OCI-LY7 (cell line): ENCODE results near the gene SYNGR3. TPM values are rescaled to one million over a fixed set of nuclear protein-coding genes. Genes with fewer than 3 reads are reported as not detected.

ENCODE experiments used
- BruUV-seq: library from RNA; stranded (reverse); fragments of 400-500 nt; replicated peaks from 2 replicates; lab custom pipeline; 2021; lab: Mats Ljungman, UMichigan
- CTCF ChIA-PET: fragments of 300-600 bp; sonication (Branson Sonifier 250); formaldehyde crosslinking; loops from one replicate; lab custom pipeline; 2022; ENCODE audit warnings: antibody characterized with exemption; ENCODE audit not compliant: unreplicated experiment; lab: Charles Lee
- POLR2A ChIA-PET: fragments of 300-600 bp; sonication (Branson Sonifier 250); formaldehyde crosslinking; loops from one replicate; lab custom pipeline; 2022; ENCODE audit warnings: antibody characterized with exemption; lab: Charles Lee
- DNase-seq: peaks from one replicate; pipeline ENCODE4 v3.0.0-alpha.2; 2015; ENCODE audit warnings: low spot score
- H2AFZ ChIP-seq: fragments of 200-600 bp; sonication (generic), shearing (Covaris generic); 2 replicates; pipeline ENCODE4 v1.6.1; 2014; ENCODE audit warnings: mild to moderate bottlenecking, antibody characterized with exemption, low read length, moderate library complexity
- H3K27ac ChIP-seq: fragments of 200-600 bp; sonication (generic); 2 replicates; pipeline ENCODE4 v1.5.1; 2014; ENCODE audit warnings: mixed run types, low read depth, mild to moderate bottlenecking, moderate library complexity, low read length, inconsistent platforms; ENCODE audit not compliant: poor library complexity, severe bottlenecking
- H3K36me3 ChIP-seq: fragments of 200-600 bp; sonication (generic); 2 replicates; pipeline ENCODE4 v1.6.1; 2014; ENCODE audit warnings: mild to moderate bottlenecking, antibody characterized with exemption, low read length, moderate library complexity, mixed read lengths; ENCODE audit not compliant: insufficient read depth
- H3K4me1 ChIP-seq: fragments of 200-600 bp; sonication (generic); 2 replicates; pipeline ENCODE4 v1.5.1; 2014; ENCODE audit warnings: mild to moderate bottlenecking, low read length; ENCODE audit not compliant: insufficient read depth, poor library complexity, severe bottlenecking
- H3K4me2 ChIP-seq: fragments of 200-600 bp; sonication (generic); 2 replicates; pipeline ENCODE4 v1.6.1; 2014; ENCODE audit warnings: mild to moderate bottlenecking, low read length
- H3K4me3 ChIP-seq: fragments of 200-600 bp; sonication (generic); 2 replicates; pipeline ENCODE4 v1.5.1; 2014; ENCODE audit warnings: mild to moderate bottlenecking, low read depth, low read length; ENCODE audit not compliant: poor library complexity, severe bottlenecking
- H3K79me2 ChIP-seq: fragments of 200-600 bp; sonication (generic); 2 replicates; pipeline ENCODE4 v1.6.1; 2016; ENCODE audit warnings: low read depth, mild to moderate bottlenecking, low read length, moderate library complexity, mixed read lengths; ENCODE audit not compliant: insufficient read depth
- H3K9me2 ChIP-seq: fragments of 200-600 bp; sonication (generic); 2 replicates; pipeline ENCODE4 v1.6.1; 2016; ENCODE audit warnings: mild to moderate bottlenecking, low read length, mixed read lengths; ENCODE audit not compliant: insufficient read depth
- H3K9me3 ChIP-seq: fragments of 200-600 bp; sonication (generic); 2 replicates; pipeline ENCODE4 v1.6.1; 2014; ENCODE audit warnings: mild to moderate bottlenecking, mixed run types, low read length, mixed read lengths
- H4K20me1 ChIP-seq: fragments of 200-600 bp; sonication (generic); 2 replicates; pipeline ENCODE4 v1.6.1; 2014; ENCODE audit warnings: mild to moderate bottlenecking, antibody characterized with exemption, low read length, moderate library complexity, mixed read lengths; ENCODE audit not compliant: insufficient read depth
- EZH2phosphoT487 ChIP-seq: fragments of 200-600 bp; sonication (generic); IDR thresholded peaks from 2 replicates; pipeline ENCODE4 v1.6.1; 2018; ENCODE audit warnings: low read depth, borderline replicate concordance, mild to moderate bottlenecking, mixed run types, antibody characterized with exemption, low read length, moderate library complexity, mixed read lengths
- intact Hi-C: fragments of 100-400 bp; cut with micrococcal nuclease; formaldehyde crosslinking; loops from one replicate; pipeline ENCODE4 v1.10.0; 2022; ENCODE audit not compliant: unreplicated experiment
- total RNA-seq, 2 experiments: library from RNA; depleted of rRNA in 1 of 2; stranded (reverse); fragments of >200 nt in 1 of 2; shearing (Covaris generic) in 1 of 2; gene quantifications; 2 replicates each; pipeline ENCODE4 v1.2.3, GENCODE V29; 2014 to 2022
- TF ChIP-seq, protein P1 (sequence below): fragments of 200-600 bp; sonication (generic); conservative IDR thresholded peaks from 2 replicates; pipeline ENCODE4 v1.5.1; 2014; ENCODE audit warnings: mild to moderate bottlenecking, antibody characterized with exemption, low read length, moderate library complexity, mixed read lengths

Gene SYNGR3
- total RNA-seq, 2 experiments from 2014 or later, result 10.3 to 11.1 TPM

DNA sequence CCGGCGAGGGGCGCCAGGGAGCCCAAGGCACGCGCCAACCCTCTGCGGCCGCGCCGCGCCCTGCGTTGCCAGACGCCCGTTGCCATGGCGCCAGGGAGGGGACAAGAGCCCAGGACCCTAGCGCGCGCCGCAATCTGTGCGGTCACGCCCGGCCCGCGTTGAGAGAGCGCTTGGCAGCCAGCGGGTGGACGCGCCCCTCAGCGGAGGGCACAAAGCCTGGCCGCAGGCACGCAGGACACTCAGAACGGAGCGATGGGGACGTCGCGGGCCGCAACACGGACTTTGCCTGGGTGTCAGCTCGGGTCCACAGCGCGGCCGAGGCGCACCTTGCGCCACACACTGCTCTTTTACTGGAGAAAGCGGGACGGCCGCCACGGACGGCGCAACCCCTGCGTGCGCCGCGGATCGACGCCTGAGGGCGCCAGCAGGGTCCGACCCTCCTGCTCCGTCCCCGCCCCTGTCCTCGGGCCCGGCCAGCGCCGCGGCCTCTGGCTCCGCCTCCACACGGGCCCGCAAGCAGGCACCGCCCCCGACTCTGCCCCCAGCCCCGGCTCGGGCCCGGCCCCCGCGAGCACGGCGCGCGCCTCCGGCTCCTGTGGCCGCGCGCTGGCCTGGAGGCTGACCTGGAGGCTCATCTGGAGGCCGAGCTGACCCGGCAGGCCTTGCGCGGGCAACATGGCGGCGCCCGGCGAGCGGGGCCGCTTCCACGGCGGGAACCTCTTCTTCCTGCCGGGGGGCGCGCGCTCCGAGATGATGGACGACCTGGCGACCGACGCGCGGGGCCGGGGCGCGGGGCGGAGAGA is 6.0 kb upstream of the SYNGR3 start, which contains the start of gene GFER:
Gene GFER (plus strand): TSS at position 650 of the 803 bp plus-strand sequence. CDS start 26 bp downstream, at position 676.
- H3K36me3 ChIP-seq, result peaks cover 18% of the 10 kb centered on the region; the same call in 1 of the 2 replicates
- H2AFZ ChIP-seq, result peak within 1 kb of the TSS; percentile 44; the same call in 1 of the 2 replicates
- H3K4me2 ChIP-seq, result peak within 1 kb of the TSS; percentile 85
- no peak for TF ChIP-seq EZH2phosphoT487
- TF ChIP-seq, protein P1, sequence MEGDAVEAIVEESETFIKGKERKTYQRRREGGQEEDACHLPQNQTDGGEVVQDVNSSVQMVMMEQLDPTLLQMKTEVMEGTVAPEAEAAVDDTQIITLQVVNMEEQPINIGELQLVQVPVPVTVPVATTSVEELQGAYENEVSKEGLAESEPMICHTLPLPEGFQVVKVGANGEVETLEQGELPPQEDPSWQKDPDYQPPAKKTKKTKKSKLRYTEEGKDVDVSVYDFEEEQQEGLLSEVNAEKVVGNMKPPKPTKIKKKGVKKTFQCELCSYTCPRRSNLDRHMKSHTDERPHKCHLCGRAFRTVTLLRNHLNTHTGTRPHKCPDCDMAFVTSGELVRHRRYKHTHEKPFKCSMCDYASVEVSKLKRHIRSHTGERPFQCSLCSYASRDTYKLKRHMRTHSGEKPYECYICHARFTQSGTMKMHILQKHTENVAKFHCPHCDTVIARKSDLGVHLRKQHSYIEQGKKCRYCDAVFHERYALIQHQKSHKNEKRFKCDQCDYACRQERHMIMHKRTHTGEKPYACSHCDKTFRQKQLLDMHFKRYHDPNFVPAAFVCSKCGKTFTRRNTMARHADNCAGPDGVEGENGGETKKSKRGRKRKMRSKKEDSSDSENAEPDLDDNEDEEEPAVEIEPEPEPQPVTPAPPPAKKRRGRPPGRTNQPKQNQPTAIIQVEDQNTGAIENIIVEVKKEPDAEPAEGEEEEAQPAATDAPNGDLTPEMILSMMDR, result peak; percentile 59; the same call in 1 of the 2 replicates
- POLR2A ChIA-PET, result no interaction called here
- H3K4me3 ChIP-seq, result peak within 1 kb of the TSS; percentile 82
- H3K79me2 ChIP-seq, result no peaks in the 10 kb centered on the region
- BruUV-seq, result no TSS peak
- intact Hi-C loops, result loop anchor here (1.0 kb wide), 1 partner anchor 11 kb away; the partner anchor contains the start of gene TBL3
- H3K27ac ChIP-seq, result peak within 1 kb of the TSS; percentile 37
- H3K9me3 ChIP-seq, result no peaks in the 10 kb centered on the region
- peak; percentile 80 for DNase-seq
- H3K4me1 ChIP-seq, result peaks cover 14% of the 10 kb centered on the region
- H3K9me2 ChIP-seq, result no peaks in the 10 kb centered on the region
- no peaks in the 10 kb centered on the region for H4K20me1 ChIP-seq
- CTCF ChIA-PET, result no interaction called here

DNA sequence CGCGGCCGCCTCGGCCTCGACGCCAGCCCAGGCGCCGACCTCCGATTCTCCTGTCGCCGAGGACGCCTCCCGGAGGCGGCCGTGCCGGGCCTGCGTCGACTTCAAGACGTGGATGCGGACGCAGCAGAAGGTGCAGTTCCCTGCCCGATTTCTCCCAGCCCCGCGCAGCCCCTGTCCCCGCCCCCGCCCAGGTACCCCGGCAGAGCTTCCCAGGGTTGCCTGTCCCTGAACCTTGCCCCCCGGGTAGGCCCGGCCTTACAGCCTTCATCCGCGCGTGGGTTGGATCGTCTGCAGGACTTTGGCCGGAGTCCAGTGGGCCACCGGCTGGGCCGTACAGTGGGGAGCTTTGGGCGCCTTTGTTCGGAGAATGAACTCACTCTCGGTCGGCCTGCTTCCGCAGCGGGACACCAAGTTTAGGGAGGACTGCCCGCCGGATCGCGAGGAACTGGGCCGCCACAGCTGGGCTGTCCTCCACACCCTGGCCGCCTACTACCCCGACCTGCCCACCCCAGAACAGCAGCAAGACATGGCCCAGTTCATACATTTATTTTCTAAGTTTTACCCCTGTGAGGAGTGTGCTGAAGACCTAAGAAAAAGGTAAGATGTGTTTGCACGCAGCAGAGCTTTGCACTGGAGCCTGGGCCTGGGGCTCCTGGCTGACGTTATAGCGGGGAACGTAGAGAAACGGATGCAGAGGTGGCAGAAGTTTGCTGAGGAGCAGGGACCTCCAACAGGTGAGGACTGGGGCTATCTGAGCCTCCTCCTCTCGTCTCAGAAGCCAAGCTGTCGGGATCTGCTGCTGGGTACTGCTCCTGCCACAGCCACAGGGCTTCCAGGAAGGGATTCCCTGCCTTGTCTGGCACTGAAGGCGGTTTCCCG is 5.2 kb upstream of the SYNGR3 start:
- Histone ChIP-seq H3K4me2 (peak overlapping the region; percentile 85), H3K79me2 (no peaks in the 10 kb centered on the region), H3K4me1 (peaks cover 14% of the 10 kb centered on the region), H3K27ac (peak overlapping the region; percentile 37), H4K20me1 (no peaks in the 10 kb centered on the region), H2AFZ (peak overlapping the region; percentile 44; the same call in 1 of the 2 replicates), H3K36me3 (peaks cover 13% of the 10 kb centered on the region; the same call in 1 of the 2 replicates), H3K9me2 (no peaks in the 10 kb centered on the region), H3K9me3 (no peaks in the 10 kb centered on the region), H3K4me3 (peak overlapping the region; percentile 82)
- TSS peak; percentile 36 for BruUV-seq
- DNase-seq, result peak; percentile 19
- intact Hi-C loops, result loop anchor here (1.0 kb wide), 1 partner anchor 12 kb away; the partner anchor contains the start of gene TBL3
- ChIA-PET POLR2A (interaction anchor here (0.7 to 1.1 kb wide), 2 partner anchors 13 to 188 kb away, joined by 3 read pairs; partner anchors contain the start of gene TBL3), CTCF (no interaction called here)
- no peak for TF ChIP-seq EZH2phosphoT487
- TF ChIP-seq, protein P1, result no peak
